Measurements from ENCODE around the gene TMEM88. TPM values are rescaled to one million over a fixed set of nuclear protein-coding genes. Genes with fewer than 3 reads are reported as not detected.

Gene TMEM88
- total and polyA plus RNA-seq, 2 of the 13 experiments (the other 11 are each of a cell fraction or from before 2014, with no cell fraction given) = 0.31 to 0.66 TPM

- peak; percentile 38; the same call in 1 of the 2 replicates for TF ChIP-seq MAX (IDR thresholded peaks at IDR 0.05)
- TF ChIP-seq ZNF274 (CRISPR knock-in tag; IDR thresholded peaks at IDR 0.05) = no peak
- TF ChIP-seq HNRNPL (IDR thresholded peaks at IDR 0.05; ENCODE audit: low read depth, low read length) = peak; percentile 79
- no peak for TF ChIP-seq SNAPC4 (CRISPR knock-in tag; IDR thresholded peaks at IDR 0.05)
- no peak for TF ChIP-seq RFX5 (IDR thresholded peaks at IDR 0.05; ENCODE audit: low read depth, low read length)
- no peak for TF ChIP-seq REL (CRISPR knock-in tag; conservative IDR thresholded peaks at IDR 0.05)
- no peak for TF ChIP-seq TP53 (CRISPR knock-in tag; conservative IDR thresholded peaks at IDR 0.05)
- TF ChIP-seq ZNF235 (CRISPR knock-in tag; IDR thresholded peaks at IDR 0.05; ENCODE audit: borderline replicate concordance) = no peak
- TF ChIP-seq SRF (IDR thresholded peaks at IDR 0.05; ENCODE audit: low read depth, low read length) = no peak
- TF ChIP-seq ZNF160 (CRISPR knock-in tag; IDR thresholded peaks at IDR 0.05) = no peak
- TF ChIP-seq SCMH1 (CRISPR knock-in tag; IDR thresholded peaks at IDR 0.05; ENCODE audit: borderline replicate concordance) = no peak
- TF ChIP-seq GMEB2 (CRISPR knock-in tag; IDR thresholded peaks at IDR 0.05; ENCODE audit: low read depth) = no peak
- no peak for TF ChIP-seq POLR2G (IDR thresholded peaks at IDR 0.05; ENCODE audit: low read depth, low read length)
- TF ChIP-seq HOXA7 (CRISPR knock-in tag; IDR thresholded peaks at IDR 0.05) = no peak
- TF ChIP-seq ZGPAT (CRISPR knock-in tag; IDR thresholded peaks at IDR 0.05) = 0 out of 2 replicates have a peak, but pooled peaks have one; percentile 20
- TF ChIP-seq ZNF577 (CRISPR knock-in tag; IDR thresholded peaks at IDR 0.05; ENCODE audit: borderline replicate concordance, low read depth) = no peak
- TF ChIP-seq HNRNPH1 (optimal IDR thresholded peaks at IDR 0.05; ENCODE audit: low read depth, low read length) = peak; percentile 50
- TF ChIP-seq HNF4A (CRISPR knock-in tag; IDR thresholded peaks at IDR 0.05) = peak; percentile 31; the same call in 1 of the 2 replicates
- no peak for TF ChIP-seq ZNF567 (CRISPR knock-in tag; IDR thresholded peaks at IDR 0.05; ENCODE audit: borderline replicate concordance)
- no peak for TF ChIP-seq MED8 (CRISPR knock-in tag; IDR thresholded peaks at IDR 0.05; ENCODE audit: insufficient replicate concordance)
Measured at GRCh38 chr17:7889166-7889955, 34.5 kb downstream of the TMEM88 start (continued).

All from HepG2 (cell line).